ENCODE data around the gene KCNG4.

Gene KCNG4

GRCh38 chr16:84255050-84255810 is 15.4 kb upstream of the KCNG4 start:
- Histone ChIP-seq H3K9me3 (no peaks in the 10 kb centered on the region), H3K36me3 (replicated peaks) (no peaks in the 10 kb centered on the region), H3K27me3 (ENCODE audit: low read depth) (no peaks in the 10 kb centered on the region; the same call in 1 of the 2 replicates), H3K4me1 (peaks cover 9% of the 10 kb centered on the region), H3K4me3 (no peak overlapping the region)
- in situ Hi-C loops (cut with MboI; ENCODE audit: low sequenced_read_pairs), result no loop called here
- no peak for DNase-seq (ENCODE audit: low spot score in 2 of 2)

GRCh38 chr16:84254062-84254461 is 14.2 kb upstream of the KCNG4 start:
- no peak overlapping the region for H3K4me3 ChIP-seq
- H3K27me3 ChIP-seq (ENCODE audit: low read depth), result no peaks in the 10 kb centered on the region; the same call in 1 of the 2 replicates
- H3K36me3 ChIP-seq (replicated peaks), result no peaks in the 10 kb centered on the region
- peaks cover 9% of the 10 kb centered on the region for H3K4me1 ChIP-seq
- no peaks in the 10 kb centered on the region for H3K9me3 ChIP-seq
- in situ Hi-C loops (cut with MboI; ENCODE audit: low sequenced_read_pairs), result no loop called here
- DNase-seq (ENCODE audit: low spot score in 2 of 2), result peak; percentile 33 to 56

GRCh38 chr16:84253173-84253572 is 13.4 kb upstream of the KCNG4 start:
- H3K4me3 ChIP-seq, result no peak overlapping the region
- no peak for DNase-seq (ENCODE audit: low spot score in 2 of 2)
- no peaks in the 10 kb centered on the region for H3K9me3 ChIP-seq
- H3K27me3 ChIP-seq (ENCODE audit: low read depth), result no peaks in the 10 kb centered on the region; the same call in 1 of the 2 replicates
- H3K4me1 ChIP-seq, result peaks cover 9% of the 10 kb centered on the region
- in situ Hi-C loops (cut with MboI; ENCODE audit: low sequenced_read_pairs), result no loop called here
- no peaks in the 10 kb centered on the region for H3K36me3 ChIP-seq (replicated peaks)

- peaks cover 9% of the 10 kb centered on the region for H3K4me1 ChIP-seq
- H3K27me3 ChIP-seq (ENCODE audit: low read depth), result no peaks in the 10 kb centered on the region; the same call in 1 of the 2 replicates
- DNase-seq (ENCODE audit: low spot score in 2 of 2), result no peak
- H3K9me3 ChIP-seq, result no peaks in the 10 kb centered on the region
- in situ Hi-C loops (cut with MboI; ENCODE audit: low sequenced_read_pairs), result no loop called here
- no peak overlapping the region for H3K4me3 ChIP-seq
- no peaks in the 10 kb centered on the region for H3K36me3 ChIP-seq (replicated peaks)
Measured at GRCh38 chr16:84252184-84252583, 12.4 kb upstream of the KCNG4 start.

GRCh38 chr16:84247844-84248243 is 8.0 kb upstream of the KCNG4 start:
- in situ Hi-C loops (cut with MboI; ENCODE audit: low sequenced_read_pairs), result no loop called here
- Histone ChIP-seq H3K9me3 (no peaks in the 10 kb centered on the region), H3K36me3 (replicated peaks) (no peaks in the 10 kb centered on the region), H3K27me3 (ENCODE audit: low read depth) (no peaks in the 10 kb centered on the region), H3K4me3 (no peak overlapping the region), H3K4me1 (no peaks in the 10 kb centered on the region)
- DNase-seq (ENCODE audit: low spot score in 2 of 2), result no peak

GRCh38 chr16:84247331-84247730 is 7.5 kb upstream of the KCNG4 start:
- in situ Hi-C loops (cut with MboI; ENCODE audit: low sequenced_read_pairs), result no loop called here
- Histone ChIP-seq H3K4me3 (no peak overlapping the region), H3K36me3 (replicated peaks) (no peaks in the 10 kb centered on the region), H3K4me1 (no peaks in the 10 kb centered on the region), H3K27me3 (ENCODE audit: low read depth) (no peaks in the 10 kb centered on the region), H3K9me3 (no peaks in the 10 kb centered on the region)
- DNase-seq (ENCODE audit: low spot score in 2 of 2), result no peak

GRCh38 chr16:84246679-84247077 is 6.9 kb upstream of the KCNG4 start:
- Histone ChIP-seq H3K4me1 (no peaks in the 10 kb centered on the region), H3K36me3 (replicated peaks) (no peaks in the 10 kb centered on the region), H3K4me3 (no peak overlapping the region), H3K27me3 (ENCODE audit: low read depth) (no peaks in the 10 kb centered on the region), H3K9me3 (no peaks in the 10 kb centered on the region)
- DNase-seq (ENCODE audit: low spot score in 2 of 2), result no peak
- in situ Hi-C loops (cut with MboI; ENCODE audit: low sequenced_read_pairs), result no loop called here

- in situ Hi-C loops (cut with MboI; ENCODE audit: low sequenced_read_pairs), result no loop called here
- Histone ChIP-seq H3K36me3 (replicated peaks) (no peaks in the 10 kb centered on the region), H3K9me3 (no peaks in the 10 kb centered on the region), H3K4me1 (no peaks in the 10 kb centered on the region), H3K4me3 (no peak overlapping the region), H3K27me3 (ENCODE audit: low read depth) (no peaks in the 10 kb centered on the region)
- DNase-seq (ENCODE audit: low spot score in 2 of 2), result no peak
Measured at GRCh38 chr16:84245956-84246678, 6.3 kb upstream of the KCNG4 start.

- Histone ChIP-seq H3K27me3 (ENCODE audit: low read depth) (peaks cover 8% of the 10 kb centered on the region; the same call in 1 of the 2 replicates), H3K4me1 (no peaks in the 10 kb centered on the region), H3K4me3 (no peak overlapping the region), H3K9me3 (no peaks in the 10 kb centered on the region), H3K36me3 (replicated peaks) (no peaks in the 10 kb centered on the region)
- in situ Hi-C loops (cut with MboI; ENCODE audit: low sequenced_read_pairs), result no loop called here
- DNase-seq (ENCODE audit: low spot score in 2 of 2), result no peak
Measured at GRCh38 chr16:84244728-84245127, 4.9 kb upstream of the KCNG4 start.

GRCh38 chr16:84243732-84244131 is 3.9 kb upstream of the KCNG4 start:
- Histone ChIP-seq H3K4me1 (no peaks in the 10 kb centered on the region), H3K27me3 (ENCODE audit: low read depth) (peaks cover 11% of the 10 kb centered on the region), H3K4me3 (no peak overlapping the region), H3K36me3 (replicated peaks) (no peaks in the 10 kb centered on the region), H3K9me3 (no peaks in the 10 kb centered on the region)
- DNase-seq (ENCODE audit: low spot score in 2 of 2), result no peak
- in situ Hi-C loops (cut with MboI; ENCODE audit: low sequenced_read_pairs), result no loop called here

GRCh38 chr16:84242839-84243238 is 3.0 kb upstream of the KCNG4 start:
- Histone ChIP-seq H3K4me3 (no peak overlapping the region), H3K27me3 (ENCODE audit: low read depth) (peaks cover 16% of the 10 kb centered on the region), H3K9me3 (no peaks in the 10 kb centered on the region), H3K36me3 (replicated peaks) (no peaks in the 10 kb centered on the region), H3K4me1 (no peaks in the 10 kb centered on the region)
- in situ Hi-C loops (cut with MboI; ENCODE audit: low sequenced_read_pairs), result no loop called here
- DNase-seq (ENCODE audit: low spot score in 2 of 2), result no peak

GRCh38 chr16:84241778-84242177 is 2.0 kb upstream of the KCNG4 start:
- in situ Hi-C loops (cut with MboI; ENCODE audit: low sequenced_read_pairs), result no loop called here
- Histone ChIP-seq H3K9me3 (no peaks in the 10 kb centered on the region), H3K4me1 (no peaks in the 10 kb centered on the region), H3K27me3 (ENCODE audit: low read depth) (peaks cover 16% of the 10 kb centered on the region), H3K4me3 (no peak overlapping the region), H3K36me3 (replicated peaks) (no peaks in the 10 kb centered on the region)
- no peak for DNase-seq (ENCODE audit: low spot score in 2 of 2)

GRCh38 chr16:84240455-84240854 is 643 bp upstream of the KCNG4 start:
- no peaks in the 10 kb centered on the region for H3K4me1 ChIP-seq
- no peak for DNase-seq (ENCODE audit: low spot score in 2 of 2)
- H3K9me3 ChIP-seq, result no peaks in the 10 kb centered on the region
- H3K4me3 ChIP-seq, result no peak overlapping the region
- H3K27me3 ChIP-seq (ENCODE audit: low read depth), result peaks cover 16% of the 10 kb centered on the region
- in situ Hi-C loops (cut with MboI; ENCODE audit: low sequenced_read_pairs), result no loop called here
- H3K36me3 ChIP-seq (replicated peaks), result no peaks in the 10 kb centered on the region

GRCh38 chr16:84239141-84239769 is 557 bp downstream of the KCNG4 start:
- Histone ChIP-seq H3K9me3 (no peaks in the 10 kb centered on the region), H3K4me1 (no peaks in the 10 kb centered on the region), H3K27me3 (ENCODE audit: low read depth) (peaks cover 16% of the 10 kb centered on the region), H3K36me3 (replicated peaks) (no peaks in the 10 kb centered on the region), H3K4me3 (no peak overlapping the region)
- in situ Hi-C loops (cut with MboI; ENCODE audit: low sequenced_read_pairs), result no loop called here
- no peak for DNase-seq (ENCODE audit: low spot score in 2 of 2)
